Bronchial epithelial cell (primary cell): ENCODE results near the gene GPC4. TPM values are rescaled to one million over a fixed set of nuclear protein-coding genes. Genes with fewer than 3 reads are reported as not detected.

Source experiments
- DNase-seq: peaks from one replicate; pipeline ENCODE4 v3.0.0-alpha.2; 2010; ENCODE audit warnings: low read depth
- FAIRE-seq: peaks from 2 replicates; lab custom pipeline; 2011; peaks lifted over from hg19 to GRCh38; lab: Jason Lieb, UNC
- H3K27me3 ChIP-seq: 2 replicates; pipeline ENCODE4 v1.5.1; 2011; ENCODE audit warnings: low read length; ENCODE audit not compliant: control insufficient read depth, insufficient read depth
- H3K36me3 ChIP-seq: 2 replicates; pipeline ENCODE4 v1.5.1; 2011; ENCODE audit warnings: low read length; ENCODE audit not compliant: control insufficient read depth, insufficient read depth
- H3K4me3 ChIP-seq: 2 replicates; pipeline ENCODE4 v1.5.1; 2011; ENCODE audit warnings: mild to moderate bottlenecking, low read depth, low read length, control low read depth
- CTCF ChIP-seq: IDR thresholded peaks from 2 replicates; pipeline ENCODE4 v1.5.1; 2011; ENCODE audit warnings: mild to moderate bottlenecking, moderate library complexity, low read length, control low read depth, inconsistent platforms; ENCODE audit not compliant: insufficient read depth, severe bottlenecking
- total RNA-seq: library from RNA; depleted of rRNA; stranded (reverse); fragments of >200 nt; gene quantifications from 2 replicates; pipeline ENCODE4 v1.2.1, GENCODE V29; 2014

The GPC4 gene
- total RNA-seq, 1 donor from 2014 or later, result 0.26 TPM

DNA sequence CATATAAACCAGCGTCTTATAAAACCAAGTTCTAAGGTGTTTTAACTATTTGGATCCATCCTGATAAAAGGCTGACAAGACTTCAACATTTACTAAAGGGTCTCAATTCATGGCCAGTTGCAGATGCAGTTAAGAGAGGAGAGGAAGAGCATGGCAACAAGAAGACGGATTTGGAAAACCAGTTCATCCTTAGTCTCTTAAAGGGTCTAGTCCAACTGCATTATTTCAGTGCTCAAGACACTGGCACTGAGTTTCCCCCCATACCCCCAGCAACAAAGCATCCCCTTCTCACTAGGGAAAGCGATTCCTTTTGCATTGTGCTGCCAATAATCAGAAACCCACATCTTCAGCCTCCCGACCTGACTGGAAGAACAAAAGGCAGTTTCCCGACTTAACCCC, 106.8 kb downstream of the GPC4 start:
- no peak for FAIRE-seq
- H3K4me3 ChIP-seq, result no peak overlapping the region
- no peak for DNase-seq
- H3K27me3 ChIP-seq, result no peaks in the 10 kb centered on the region
- no peaks in the 10 kb centered on the region for H3K36me3 ChIP-seq
- no peak for TF ChIP-seq CTCF

DNA sequence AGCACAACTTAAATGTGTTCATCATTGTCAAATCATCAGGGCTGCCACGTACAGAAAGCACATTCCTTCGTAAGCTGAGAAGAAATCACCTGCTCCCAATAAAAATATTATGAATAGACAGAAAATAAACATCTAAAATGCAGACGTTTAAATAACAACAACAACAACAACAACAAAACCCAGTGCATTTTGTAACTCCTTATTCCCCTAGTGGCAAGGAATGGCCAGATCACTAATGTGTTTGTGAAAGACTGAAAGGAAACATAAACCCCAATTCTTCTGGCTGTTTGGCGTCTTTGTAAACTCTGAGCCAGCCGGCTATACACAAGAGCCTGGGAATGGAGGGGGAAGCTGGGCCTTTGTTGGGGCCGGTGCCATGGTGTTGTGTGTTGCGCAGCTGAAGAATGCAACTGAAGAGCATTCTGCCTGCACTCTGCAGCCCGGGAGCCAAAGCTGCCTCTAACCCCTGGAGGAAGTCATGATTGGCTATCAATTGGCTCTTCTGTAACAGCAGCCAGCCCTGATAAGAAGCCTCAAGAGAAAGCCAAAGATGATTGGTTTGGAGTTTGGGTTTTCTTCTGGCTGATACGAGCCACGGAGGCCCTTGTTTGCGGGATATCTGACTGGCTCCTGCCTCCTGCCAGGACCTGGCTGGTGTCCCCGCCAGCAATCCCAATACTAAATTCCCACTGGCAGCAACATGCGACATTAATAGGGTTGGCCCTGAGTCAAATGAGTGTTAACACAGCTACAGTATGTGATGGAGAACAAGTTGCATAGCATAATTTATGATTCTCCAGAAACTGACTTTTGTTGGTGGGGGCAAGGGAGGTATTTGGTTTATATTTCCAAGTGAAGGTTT, 107.4 kb downstream of the GPC4 start:
- no peak for TF ChIP-seq CTCF
- no peaks in the 10 kb centered on the region for H3K36me3 ChIP-seq
- H3K4me3 ChIP-seq, result no peak overlapping the region
- DNase-seq (no peak), FAIRE-seq (no peak)
- H3K27me3 ChIP-seq, result no peaks in the 10 kb centered on the region

- Histone ChIP-seq H3K36me3 (no peaks in the 10 kb centered on the region), H3K4me3 (no peak overlapping the region), H3K27me3 (no peaks in the 10 kb centered on the region)
- DNase-seq (no peak), FAIRE-seq (no peak)
- no peak for TF ChIP-seq CTCF
These were observed 108.2 kb downstream of the GPC4 start for GRCh38 chrX:133307094-133307493.

DNA sequence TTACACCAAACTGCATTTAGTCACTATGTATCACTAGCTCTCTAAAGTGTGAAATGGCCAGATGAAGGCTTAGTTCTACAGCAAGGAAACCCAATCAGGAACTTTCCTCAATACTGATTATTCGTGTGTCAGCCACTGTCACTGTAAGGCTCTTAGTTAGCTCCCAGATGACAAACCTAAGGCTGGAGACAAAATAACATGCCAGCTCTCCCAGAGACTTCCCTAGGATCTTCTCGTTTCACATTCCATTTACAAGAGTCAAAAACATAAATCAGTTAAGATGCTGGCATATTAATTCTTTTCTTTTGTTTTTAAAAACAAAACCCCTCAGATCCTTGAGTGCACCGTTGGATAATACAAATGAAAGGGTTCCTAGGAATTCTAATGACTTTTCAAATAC, 109.0 kb downstream of the GPC4 start:
- DNase-seq (no peak), FAIRE-seq (no peak)
- Histone ChIP-seq H3K4me3 (no peak overlapping the region), H3K36me3 (no peaks in the 10 kb centered on the region), H3K27me3 (no peaks in the 10 kb centered on the region)
- no peak for TF ChIP-seq CTCF

GRCh38 chrX:133305348-133305747, 109.9 kb downstream of the GPC4 start:
- DNase-seq (no peak), FAIRE-seq (no peak)
- Histone ChIP-seq H3K27me3 (no peaks in the 10 kb centered on the region), H3K36me3 (no peaks in the 10 kb centered on the region), H3K4me3 (no peak overlapping the region)
- TF ChIP-seq CTCF, result no peak
